ENCODE data around the gene GALNTL6. TPM values are rescaled to one million over a fixed set of nuclear protein-coding genes. Genes with fewer than 3 reads are reported as not detected.

GALNTL6 gene
- total and polyA plus RNA-seq, 2 of the 4 experiments (the other 2 are of a cell fraction) = under 0.01 TPM; not detected in 1

DNA sequence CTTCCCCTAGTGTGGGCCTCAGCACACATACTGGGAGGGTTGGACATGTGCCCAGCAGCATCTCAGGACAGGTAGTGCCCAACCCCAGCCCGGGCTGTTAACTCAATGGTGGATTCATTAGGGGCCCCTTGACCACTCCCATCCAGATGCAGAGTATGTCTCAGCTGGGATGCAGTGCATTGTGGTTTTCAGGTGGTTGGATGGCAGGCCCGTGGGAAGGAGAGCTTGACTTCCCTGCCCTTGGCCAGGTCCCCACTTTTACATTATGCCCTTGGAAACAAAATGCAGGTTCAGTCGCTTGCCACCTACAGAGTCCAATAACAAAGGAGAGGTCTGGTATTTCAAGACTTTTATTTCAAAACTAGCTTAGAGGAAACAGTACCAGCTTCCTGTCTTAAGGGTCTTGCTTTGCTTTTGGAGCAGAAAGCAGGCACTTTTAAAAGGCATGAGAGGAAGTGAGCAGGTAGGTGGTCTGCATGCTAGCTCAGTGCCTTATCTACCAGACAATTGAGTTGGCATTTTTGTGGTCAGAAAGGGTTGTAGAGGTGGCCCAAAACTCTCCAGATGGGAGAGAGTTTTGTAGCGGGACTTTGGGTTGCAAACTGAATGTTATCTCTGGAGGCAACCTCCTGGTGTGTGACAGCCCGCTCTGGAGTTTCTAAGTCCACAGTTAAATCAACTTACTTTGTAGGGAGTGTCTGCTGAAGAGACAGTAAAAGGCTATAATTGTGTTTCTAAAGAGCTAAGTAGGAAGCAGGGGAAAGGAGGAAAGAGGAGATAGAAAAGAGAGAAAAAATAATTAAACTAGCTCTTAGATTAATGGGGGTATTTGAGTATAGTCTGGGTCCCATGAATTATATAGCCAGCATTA, 171.0 kb downstream of the GALNTL6 start:
- no peak overlapping the region for H3K18ac ChIP-seq (ENCODE audit: low read depth, low read length)
- no peak overlapping the region for H2AK5ac ChIP-seq (ENCODE audit: low read depth, low read length)
- no peak overlapping the region for H4K91ac ChIP-seq (ENCODE audit: insufficient read depth, low read depth, low read length)
- H3K27ac ChIP-seq (ENCODE audit: insufficient read depth, low read length) = no peak overlapping the region
- no peak overlapping the region for H2BK15ac ChIP-seq (ENCODE audit: low read depth, low read length)
- no peaks in the 10 kb centered on the region for H3K79me1 ChIP-seq (ENCODE audit: low read depth in 1 of 2, low read length in 2 of 2)
- no peak overlapping the region for H3K9ac ChIP-seq (ENCODE audit: low read depth, low read length)
- intact Hi-C loops (cut with micrococcal nuclease) = no loop called here
- peaks cover 8% of the 10 kb centered on the region; the same call in 1 of the 2 replicates for H3K9me3 ChIP-seq (ENCODE audit: control insufficient read depth, insufficient read depth, low read length)
- TF ChIP-seq NFE2L2 (IDR thresholded peaks at IDR 0.05; ENCODE audit: low read depth, low read length) (no peak), CTCF (conservative IDR thresholded peaks at IDR 0.05; ENCODE audit: low read depth, low read length) (no peak), MAFK (IDR thresholded peaks at IDR 0.05; ENCODE audit: low read depth, low read length) (no peak), FOS (IDR thresholded peaks at IDR 0.05; ENCODE audit: low read depth, low read length) (no peak), RCOR1 (IDR thresholded peaks at IDR 0.05; ENCODE audit: insufficient replicate concordance, low read length) (no peak), RFX5 (IDR thresholded peaks at IDR 0.05; ENCODE audit: low read depth, low read length) (no peak), CHD1 (IDR thresholded peaks at IDR 0.05; ENCODE audit: low read depth, low read length) (no peak), MXI1 (IDR thresholded peaks at IDR 0.05; ENCODE audit: borderline replicate concordance, low read depth, low read length) (no peak), MAZ (IDR thresholded peaks at IDR 0.05; ENCODE audit: borderline replicate concordance, low read depth, low read length) (no peak), CEBPB (IDR thresholded peaks at IDR 0.05; ENCODE audit: low read depth, low read length) (no peak), POLR2A (IDR thresholded peaks at IDR 0.05; ENCODE audit: low read depth, low read length) (no peak), SMC3 (IDR thresholded peaks at IDR 0.05; ENCODE audit: low read depth, low read length) (no peak), RAD21 (IDR thresholded peaks at IDR 0.05; ENCODE audit: low read length) (no peak)
- no peak overlapping the region for H3K4me2 ChIP-seq (ENCODE audit: low read depth, low read length)
- no peak overlapping the region for H2BK20ac ChIP-seq (ENCODE audit: low read depth, low read length)
- in situ Hi-C loops (cut with MboI; ENCODE audit: low sequenced_read_pairs) = no loop called here
- ATAC-seq (ENCODE audit: low read depth) (no peak), DNase-seq (no peak)
- H3K9me1 ChIP-seq (ENCODE audit: insufficient read depth, low read length) = no peaks in the 10 kb centered on the region
- no peak overlapping the region for H3K4ac ChIP-seq (ENCODE audit: low read depth, low read length)
- no peak overlapping the region for H3K56ac ChIP-seq (ENCODE audit: extremely low read depth, insufficient read depth, low read length)
- no peaks in the 10 kb centered on the region for H4K20me1 ChIP-seq (ENCODE audit: insufficient read depth, low read length)
- dilution Hi-C loops (cut with HindIII; ENCODE audit: low sequenced_read_pairs, unreplicated experiment) = no loop called here
- H3K23ac ChIP-seq (ENCODE audit: low read depth, low read length) = no peak overlapping the region
- H3K4me3 ChIP-seq (ENCODE audit: insufficient read depth, low read depth, low read length) = no peak overlapping the region
- no peaks in the 10 kb centered on the region for H3K36me3 ChIP-seq (ENCODE audit: control insufficient read depth, insufficient read depth, low read length)
- no peak overlapping the region for H2AK9ac ChIP-seq (replicated peaks; ENCODE audit: low read depth, low read length, poor library complexity)
- BruUV-seq (replicated peaks) = no TSS peak
- H2BK120ac ChIP-seq (ENCODE audit: low read depth, low read length) = no peak overlapping the region
- CTCF ChIA-PET = no interaction called here
- no peak overlapping the region for H2AFZ ChIP-seq (replicated peaks; ENCODE audit: low read length, poor library complexity)
- no peaks in the 10 kb centered on the region for H3K27me3 ChIP-seq (ENCODE audit: control insufficient read depth, insufficient read depth, low read length)
- H4K8ac ChIP-seq (ENCODE audit: low read depth in 2 of 2, low read length in 2 of 2) = no peak overlapping the region
- no peak overlapping the region for H4K5ac ChIP-seq (ENCODE audit: low read depth, low read length)
- H3K14ac ChIP-seq (replicated peaks; ENCODE audit: low read depth, low read length) = no peak overlapping the region
- no peaks in the 10 kb centered on the region for H3K4me1 ChIP-seq (ENCODE audit: control insufficient read depth, insufficient read depth, low read length)
- POLR2A ChIA-PET (ENCODE audit: unreplicated experiment) = no interaction called here
- WGBS, 2 experiments (ENCODE audit: extremely low coverage in 2 of 2, insufficient read length in 1 of 2) = no CpG with 5 or more reads among the region's 5 CpGs
- no peak overlapping the region for H2BK5ac ChIP-seq (ENCODE audit: low read depth, low read length, poor library complexity, severe bottlenecking)
